Skeletal muscle tissue (tissue), 4 donors: ENCODE measurements around the gene POLD2. TPM values are rescaled to one million over a fixed set of nuclear protein-coding genes. Genes with fewer than 3 reads are reported as not detected.
A peak's percentile ranks its signal among the peaks of the same experiment; 100 is the strongest.

Experiments
- H3K27ac ChIP-seq: one replicate; pipeline ENCODE4 v1.7.0; 2013; ENCODE audit warnings: mild to moderate bottlenecking, low read depth, low read length, inconsistent platforms
- H3K27me3 ChIP-seq, 3 donors: one replicate each; pipeline ENCODE4 v1.7.0; 2013; ENCODE audit warnings: low read length in 3 of 3; ENCODE audit not compliant: control insufficient read depth in 3 of 3, insufficient read depth in 3 of 3
- H3K36me3 ChIP-seq, 3 donors: one replicate each; pipeline ENCODE4 v1.7.0; 2013; ENCODE audit warnings: low read length in 3 of 3; ENCODE audit not compliant: control insufficient read depth in 3 of 3, insufficient read depth in 3 of 3
- H3K4me1 ChIP-seq, 3 donors: one replicate each; pipeline ENCODE4 v1.7.0; 2013; ENCODE audit warnings: low read length in 3 of 3, mild to moderate bottlenecking in 3 of 3; ENCODE audit not compliant: control insufficient read depth in 3 of 3, insufficient read depth in 3 of 3
- H3K4me3 ChIP-seq, 3 donors: one replicate each; pipeline ENCODE4 v1.7.0; 2013; ENCODE audit warnings: low read length in 3 of 3
- H3K9ac ChIP-seq, 3 donors: one replicate each; pipeline ENCODE4 v1.7.0; 2013; ENCODE audit warnings: low read length in 3 of 3, mild to moderate bottlenecking in 3 of 3, moderate library complexity in 2 of 3, low read depth in 1 of 3
- H3K9me3 ChIP-seq, 3 donors: one replicate each; pipeline ENCODE4 v1.7.0; 2013; ENCODE audit warnings: low read length in 3 of 3; ENCODE audit not compliant: control insufficient read depth in 3 of 3
- total RNA-seq: library from RNA; depleted of rRNA; stranded (reverse); fragments of >200 nt; gene quantifications from one replicate; pipeline ENCODE4 v1.2.3, GENCODE V29; 2014
- donor health status: Osteomylitis.

POLD2 gene
- total RNA-seq, 1 donor from 2014 or later = 64.7 TPM

GRCh38 chr7:44159824-44160630 lies 36.7 kb upstream of the POLD2 start:
- H3K4me3 ChIP-seq = no peak overlapping the region
- H3K9ac ChIP-seq = no peak overlapping the region
- no peaks in the 10 kb centered on the region for H3K27me3 ChIP-seq
- peaks cover 8 to 23% (median 20%) of the 10 kb centered on the region in 3 donors for H3K4me1 ChIP-seq
- no peaks in the 10 kb centered on the region for H3K9me3 ChIP-seq
- H3K36me3 ChIP-seq = no peaks in the 10 kb centered on the region
- H3K27ac ChIP-seq = no peak overlapping the region

GRCh38 chr7:44158873-44159631 lies 35.7 kb upstream of the POLD2 start:
- Histone ChIP-seq H3K9me3 (no peaks in the 10 kb centered on the region), H3K27ac (no peak overlapping the region), H3K36me3 (no peaks in the 10 kb centered on the region)

GRCh38 chr7:44158096-44158872 lies 34.9 kb upstream of the POLD2 start:
- Histone ChIP-seq H3K27me3 (no peaks in the 10 kb centered on the region), H3K4me3 (no peak overlapping the region), H3K36me3 (no peaks in the 10 kb centered on the region), H3K4me1 (peaks cover 8 to 23% (median 20%) of the 10 kb centered on the region in 3 donors), H3K27ac (no peak overlapping the region), H3K9me3 (no peaks in the 10 kb centered on the region), H3K9ac (no peak overlapping the region)

More at GRCh38 chr7:44158873-44159631, 35.7 kb upstream of the POLD2 start:
- Histone ChIP-seq H3K27me3 (no peaks in the 10 kb centered on the region), H3K4me3 (no peak overlapping the region), H3K4me1 (peaks cover 8 to 23% (median 20%) of the 10 kb centered on the region in 3 donors), H3K9ac (peak overlapping the region in 1 of 3 donors; percentile 25)

- no peaks in the 10 kb centered on the region for H3K9me3 ChIP-seq
- no peaks in the 10 kb centered on the region for H3K27me3 ChIP-seq
- H3K4me3 ChIP-seq = no peak overlapping the region
- H3K36me3 ChIP-seq = no peaks in the 10 kb centered on the region
- peaks cover 8 to 23% (median 20%) of the 10 kb centered on the region in 3 donors for H3K4me1 ChIP-seq
- no peak overlapping the region for H3K27ac ChIP-seq
- no peak overlapping the region for H3K9ac ChIP-seq
Measured at GRCh38 chr7:44157116-44158080, 34.0 kb upstream of the POLD2 start.

- H3K4me1 ChIP-seq = peaks cover 8 to 23% (median 20%) of the 10 kb centered on the region in 3 donors
- no peak overlapping the region for H3K4me3 ChIP-seq
- no peak overlapping the region for H3K27ac ChIP-seq
- no peak overlapping the region for H3K9ac ChIP-seq
- no peaks in the 10 kb centered on the region for H3K36me3 ChIP-seq
- no peaks in the 10 kb centered on the region for H3K9me3 ChIP-seq
- H3K27me3 ChIP-seq = peaks cover 0 to 2% (median 0%) of the 10 kb centered on the region in 3 donors
Measured at GRCh38 chr7:44156453-44157010, 33.2 kb upstream of the POLD2 start.

GRCh38 chr7:44155191-44156185 lies 32.1 kb upstream of the POLD2 start:
- Histone ChIP-seq H3K27ac (no peak overlapping the region), H3K9me3 (no peaks in the 10 kb centered on the region), H3K4me3 (no peak overlapping the region), H3K4me1 (peaks cover 8 to 25% (median 20%) of the 10 kb centered on the region in 3 donors), H3K27me3 (peaks cover 0 to 2% (median 0%) of the 10 kb centered on the region in 3 donors), H3K9ac (no peak overlapping the region), H3K36me3 (no peaks in the 10 kb centered on the region)

GRCh38 chr7:44154703-44155102 lies 31.4 kb upstream of the POLD2 start:
- Histone ChIP-seq H3K36me3 (no peaks in the 10 kb centered on the region), H3K9ac (no peak overlapping the region), H3K4me1 (peaks cover 6 to 24% (median 19%) of the 10 kb centered on the region in 3 donors), H3K27ac (no peak overlapping the region), H3K4me3 (no peak overlapping the region), H3K27me3 (peaks cover 0 to 2% (median 0%) of the 10 kb centered on the region in 3 donors), H3K9me3 (no peaks in the 10 kb centered on the region)

GRCh38 chr7:44153948-44154335 lies 30.6 kb upstream of the POLD2 start:
- Histone ChIP-seq H3K9me3 (no peaks in the 10 kb centered on the region), H3K27me3 (peaks cover 0 to 2% (median 0%) of the 10 kb centered on the region in 3 donors), H3K4me1 (peaks cover 0 to 17% (median 11%) of the 10 kb centered on the region in 3 donors), H3K27ac (no peak overlapping the region), H3K9ac (no peak overlapping the region), H3K4me3 (no peak overlapping the region), H3K36me3 (no peaks in the 10 kb centered on the region)
